ENCODE data around the gene FOSL1.

- TF ChIP-seq CTCF (IDR thresholded peaks at IDR 0.05 in 8 of 11, conservative IDR thresholded peaks at IDR 0.05 in 3 of 11) (no peak), POLR2A (IDR thresholded peaks at IDR 0.05) (no peak)
These were observed 45.9 kb upstream of the FOSL1 start for GRCh38 chr11:65945941-65946558.

Measured in spleen (tissue), 7 donors.